Heart right ventricle (tissue), 16 donors: ENCODE measurements around the gene GAS5. TPM values are rescaled to one million over a fixed set of nuclear protein-coding genes. Genes with fewer than 3 reads are reported as not detected.

Experiments
- ATAC-seq, 8 donors: fragments of 200-7000 bp; cut with Tn5 transposase; one replicate each; pipeline ENCODE4 v1.9.1; 2020; ENCODE audit warnings: mild to moderate bottlenecking in 8 of 8, moderate library complexity in 8 of 8, moderate number of reproducible peaks in 1 of 8
- DNase-seq, 2 donors: peaks; one replicate each; pipeline ENCODE4 v3.0.0-alpha.2; 2020
- H3K27ac ChIP-seq, 10 donors: fragments of 200-600 bp; sonication (generic) in 2 of 10; one replicate each; pipeline versions ENCODE4 v1.5.0 to v1.8.0; 2020 to 2022; ENCODE audit warnings: mild to moderate bottlenecking in 3 of 10
- H3K27me3 ChIP-seq, 7 donors: fragments of 200-600 bp; one replicate each; pipeline ENCODE4 v1.8.0; 2021 to 2022; ENCODE audit warnings: mild to moderate bottlenecking in 2 of 7
- H3K36me3 ChIP-seq, 9 donors: fragments of 200-600 bp; sonication (generic) in 1 of 9; one replicate each; pipeline versions ENCODE4 v1.5.0 to v1.8.0; 2020 to 2022; ENCODE audit warnings: mild to moderate bottlenecking in 2 of 9
- H3K4me1 ChIP-seq, 9 donors: fragments of 200-600 bp; sonication (generic) in 1 of 9; one replicate each; pipeline versions ENCODE4 v1.5.0 to v1.8.0; 2020 to 2022; ENCODE audit warnings: mild to moderate bottlenecking in 4 of 9
- H3K4me3 ChIP-seq, 10 donors: fragments of 200-600 bp; sonication (generic) in 2 of 10; one replicate each; pipeline versions ENCODE4 v1.5.0 to v1.8.0; 2020 to 2022; ENCODE audit warnings: mild to moderate bottlenecking in 7 of 10, moderate library complexity in 2 of 10
- H3K9me3 ChIP-seq, 11 donors: fragments of 200-600 bp in 10 of 11; sonication (generic) in 2 of 11; one replicate each; pipeline versions ENCODE4 v1.5.0 to v1.8.0; 2013 to 2022; ENCODE audit warnings: mild to moderate bottlenecking in 2 of 11, control low read depth in 1 of 11, moderate library complexity in 1 of 11
- WGBS, 2 donors: extraction: QIAGEN DNeasy Blood & Tissue Kit; methylation state at CpG; one replicate each; pipeline ENCODE4 v1.1.7; 2013; ENCODE audit warnings: inconsistent platforms in 1 of 2; 5-methylcytosine and 5-hydroxymethylcytosine counted together
- intact Hi-C, 10 donors: fragments of 100-400 bp; cut with DNase I; formaldehyde crosslinking; loops; one replicate each; pipeline versions ENCODE4 v1.11.1 to v1.14.2; 2022
- long read RNA-seq, 3 donors: library from polyadenylated mRNA; unstranded; transcript quantifications; one replicate each; pipeline ENCODE4 v2.0.0, GENCODE V29; 2020 to 2021
- polyA plus RNA-seq, 2 donors: library from polyadenylated mRNA; stranded (reverse); fragments of 200-250 nt; gene quantifications; one replicate each; pipeline ENCODE4 v1.2.3, GENCODE V29; 2013
- total RNA-seq, 10 donors: library from RNA; stranded (reverse); fragmentation: NEBNext Ultra II Directional in 3 of 10; extraction: Animal tissue kit (Norgen Biotek cat#: 25700) in 3 of 10; gene quantifications; one replicate each; pipeline versions ENCODE4 v1.2.1 to v1.2.4, GENCODE V29; 2021 to 2023
- TF ChIP-seq, protein P1 (sequence below), 9 donors: fragments of 200-600 bp; sonication (generic) in 2 of 9; IDR thresholded peaks; one replicate each; pipeline versions ENCODE4 v1.5.0 to v1.8.0; 2021 to 2022; ENCODE audit warnings: antibody characterized with exemption in 9 of 9, mild to moderate bottlenecking in 5 of 9, moderate library complexity in 1 of 9
- donor health status: Arrhythmogenic right ventricular cardiomyopathy.
- donor health status: ischemic (EF 13 %, LVEDD 7.1; RV severe dilation, severe dysfunction).
- donor health status: healthy with polysubstance abuse.
- donor health status: DM: no; HTN: yes; CAD: no.
- donor health status: DM: no; HTN: no; CAD: no.
- donor health status: ischemic (EF 25% LVEDD 6.9; RV normal size, moderate dysfunction).
- donor health status: ischemic (EF 25% LVEDD 5.7; RV mildly dilated, moderate dysfunction).
- donor health status: healthy.
- donor health status: DM: yes; HTN: yes; CAD: no.
- donor health status: Ischemic cardiomyopathy.
- donor health status: ischemic (EF 35%, LVEDD 5.7; RV mildly dilated, moderate dysfunction).
- donor health status: nonischemic (EF 11% LVEDD 7.7; RV severe dilation, severe dysfunction).
- donor health status: DM: yes; HTN: yes; CAD: no.
- donor health status: PGD.
- donor health status: ischemic (EF 29% LVEDD 5.4; RV normal size, mild dysfunction).
- donor health status: nonischemic (EF 23%, LVEDD 6.1; RV moderate dilation, normal function).

GAS5 gene
- total RNA-seq = 10 to 100 TPM; 33.1 to 74.1 (median 42.4) TPM
- polyA plus RNA-seq = 100 to 1,000 TPM; 150 to 151 TPM
- long read RNA-seq, donor 1, transcript GAS5-221 (12 exons, 632 nt) = major isoform, 8 of 13 reads
- long read RNA-seq, donor 1, partial matches to known transcripts = 0 of 13 reads
- long read RNA-seq, donor 1, other reads (novel, unspliced or antisense) = 4 of 13 reads
- long read RNA-seq, donor 2, transcript GAS5-221 (12 exons, 632 nt) = major isoform, 5 of 12 reads
- long read RNA-seq, donor 2, partial matches to known transcripts = 0 of 12 reads
- long read RNA-seq, donor 2, other reads (novel, unspliced or antisense) = 7 of 12 reads
- long read RNA-seq, donor 3, partial matches to known transcripts = 6 of 30 reads
- long read RNA-seq, donor 3, other reads (novel, unspliced or antisense) = 17 of 30 reads

DNA sequence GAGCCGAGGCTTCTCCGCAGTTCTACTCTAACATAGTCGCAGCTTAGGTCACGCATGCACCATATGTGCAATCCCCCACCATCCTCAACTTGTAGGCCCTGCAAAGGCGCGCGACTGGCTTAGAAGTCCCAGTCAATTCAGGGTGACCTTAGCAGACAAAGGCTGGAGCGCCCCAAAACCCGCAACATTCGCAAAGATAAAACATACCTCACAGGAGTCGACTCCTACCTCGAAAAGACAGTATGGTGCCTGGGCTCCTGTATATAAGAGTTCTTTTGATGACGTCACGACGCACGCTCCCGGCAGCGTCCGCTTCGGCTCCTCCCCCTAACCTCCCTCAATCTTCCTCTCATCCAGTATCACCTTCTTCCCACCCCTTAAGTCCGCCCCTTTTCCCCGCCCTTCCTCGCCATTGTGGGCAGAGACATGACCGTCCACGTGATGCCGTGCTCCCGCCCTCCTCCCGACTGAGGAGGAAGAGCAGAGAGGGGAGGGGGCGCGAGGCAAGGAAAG, at the start of gene GAS5:
GAS5 (minus strand) TSS at position 237 of the 513 bp plus-strand sequence.
- no peaks in the 10 kb centered on the region for H3K9me3 ChIP-seq
- H3K4me3 ChIP-seq = peak within 1 kb of the TSS; percentile 61 to 94 (median 87)
- TF ChIP-seq, protein P1, sequence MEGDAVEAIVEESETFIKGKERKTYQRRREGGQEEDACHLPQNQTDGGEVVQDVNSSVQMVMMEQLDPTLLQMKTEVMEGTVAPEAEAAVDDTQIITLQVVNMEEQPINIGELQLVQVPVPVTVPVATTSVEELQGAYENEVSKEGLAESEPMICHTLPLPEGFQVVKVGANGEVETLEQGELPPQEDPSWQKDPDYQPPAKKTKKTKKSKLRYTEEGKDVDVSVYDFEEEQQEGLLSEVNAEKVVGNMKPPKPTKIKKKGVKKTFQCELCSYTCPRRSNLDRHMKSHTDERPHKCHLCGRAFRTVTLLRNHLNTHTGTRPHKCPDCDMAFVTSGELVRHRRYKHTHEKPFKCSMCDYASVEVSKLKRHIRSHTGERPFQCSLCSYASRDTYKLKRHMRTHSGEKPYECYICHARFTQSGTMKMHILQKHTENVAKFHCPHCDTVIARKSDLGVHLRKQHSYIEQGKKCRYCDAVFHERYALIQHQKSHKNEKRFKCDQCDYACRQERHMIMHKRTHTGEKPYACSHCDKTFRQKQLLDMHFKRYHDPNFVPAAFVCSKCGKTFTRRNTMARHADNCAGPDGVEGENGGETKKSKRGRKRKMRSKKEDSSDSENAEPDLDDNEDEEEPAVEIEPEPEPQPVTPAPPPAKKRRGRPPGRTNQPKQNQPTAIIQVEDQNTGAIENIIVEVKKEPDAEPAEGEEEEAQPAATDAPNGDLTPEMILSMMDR (IDR thresholded peaks at IDR 0.05) = no peak
- H3K36me3 ChIP-seq = peaks cover 0 to 66% (median 38%) of the 10 kb centered on the region in 9 donors
- 0 to 1% methylated on average over 29 to 30 of the region's 30 CpGs for WGBS, 2 donors
- ATAC-seq = peak; percentile 95 to 97 (median 96)
- peaks cover 4 to 67% (median 58%) of the 10 kb centered on the region in 9 donors for H3K4me1 ChIP-seq
- intact Hi-C loops = loop anchor here in 4 of 10 donors (2.0 to 10.0 kb wide), 5 partner anchors 41 to 287 kb away; partner anchors contain the start of genes RC3H1 (in 3 of the 4), CENPL (in 1 of the 4), DARS2 (in 1 of the 4) and RABGAP1L (in 1 of the 4)
- H3K27me3 ChIP-seq = no peaks in the 10 kb centered on the region
- peak; percentile 98 to 100 for DNase-seq
- peak within 1 kb of the TSS; percentile 94 to 99 (median 98) for H3K27ac ChIP-seq

DNA sequence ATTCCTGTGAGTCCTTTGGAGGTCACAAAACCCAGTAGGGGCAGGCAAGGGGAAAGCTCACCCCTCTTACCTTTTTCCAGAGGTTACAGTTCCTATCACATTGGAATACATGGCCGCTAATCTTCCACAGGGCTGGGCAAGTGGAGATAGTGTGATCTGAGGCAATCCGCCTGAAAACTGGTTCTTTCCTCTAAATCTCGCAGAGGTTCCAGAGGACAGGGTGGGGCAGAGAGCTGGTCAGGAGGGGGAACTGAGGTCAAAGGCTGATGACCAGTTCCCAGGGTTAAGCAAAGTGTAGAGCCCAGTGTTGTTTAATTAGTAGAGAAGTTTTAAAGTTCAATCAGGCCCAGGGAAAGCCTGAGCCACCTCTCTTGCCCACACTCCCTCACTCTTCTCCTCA, 49.4 kb upstream of the GAS5 start, which contains the start of gene SERPINC1:
SERPINC1 (minus strand) TSS at position 179 of the 400 bp plus-strand sequence; CDS start at position 111, 68 bp downstream.
- H3K27me3 ChIP-seq = no peaks in the 10 kb centered on the region
- TF ChIP-seq, protein P1 (IDR thresholded peaks at IDR 0.05) = no peak
- 85 to 91% methylated on average over 3 of the region's 3 CpGs for WGBS, 2 donors
- ATAC-seq = no peak
- H3K9me3 ChIP-seq = no peaks in the 10 kb centered on the region
- no peak within 1 kb of the TSS for H3K4me3 ChIP-seq
- intact Hi-C loops = no loop called here
- no peak for DNase-seq
- H3K36me3 ChIP-seq = no peaks in the 10 kb centered on the region
- no peaks in the 10 kb centered on the region for H3K4me1 ChIP-seq
- H3K27ac ChIP-seq = no peak within 1 kb of the TSS

DNA sequence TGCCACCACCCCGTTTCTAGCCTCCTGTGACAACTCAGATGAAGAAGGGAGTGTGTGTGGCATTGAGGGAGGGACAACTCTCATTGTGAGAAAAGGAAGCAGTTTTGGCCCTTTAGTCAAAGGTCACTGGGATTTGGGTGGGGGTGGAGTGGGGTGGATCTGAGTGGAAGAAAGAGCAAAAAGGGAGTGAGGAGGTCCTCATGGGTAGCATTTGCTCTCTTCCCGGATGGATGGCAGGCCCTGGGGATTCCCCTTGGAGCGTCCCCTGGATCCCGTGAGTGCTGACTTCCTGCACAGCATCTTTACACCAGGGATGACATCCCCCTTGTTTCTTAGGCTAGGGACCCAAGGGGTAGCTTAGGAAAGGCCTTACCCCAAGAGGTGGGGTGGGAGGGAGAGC, 48.9 kb upstream of the GAS5 start:
- intact Hi-C loops = no loop called here
- no peaks in the 10 kb centered on the region for H3K4me1 ChIP-seq
- TF ChIP-seq, protein P1 (IDR thresholded peaks at IDR 0.05) = no peak
- H3K9me3 ChIP-seq = no peaks in the 10 kb centered on the region
- no peak overlapping the region for H3K4me3 ChIP-seq
- no peaks in the 10 kb centered on the region for H3K27me3 ChIP-seq
- WGBS, 2 donors = 73 to 77% methylated on average over 4 of the region's 4 CpGs
- ATAC-seq (no peak), DNase-seq (no peak)
- no peak overlapping the region for H3K27ac ChIP-seq
- no peaks in the 10 kb centered on the region for H3K36me3 ChIP-seq

DNA sequence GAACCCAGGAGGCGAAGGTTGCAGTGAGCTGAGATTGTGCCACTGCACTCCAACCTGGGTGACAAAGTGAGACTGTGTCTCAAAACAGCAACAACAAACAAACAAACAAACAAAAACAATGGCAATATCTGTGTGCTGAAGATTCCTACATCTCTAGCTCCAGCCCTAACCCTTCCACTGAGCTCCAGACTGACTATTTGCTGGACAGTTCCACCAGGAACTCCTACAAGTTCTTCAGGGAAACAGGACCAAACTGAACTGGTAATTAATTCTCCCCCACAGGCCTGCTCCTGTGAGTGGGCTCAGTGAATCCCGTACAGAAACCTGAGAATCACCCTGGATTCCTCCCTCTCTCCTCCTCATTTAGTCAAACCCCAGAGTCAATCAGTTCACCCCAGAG, 47.8 kb upstream of the GAS5 start:
- no peaks in the 10 kb centered on the region for H3K27me3 ChIP-seq
- 84 to 86% methylated on average over 2 of the region's 2 CpGs for WGBS, 2 donors
- H3K36me3 ChIP-seq = no peaks in the 10 kb centered on the region
- no peak for DNase-seq
- H3K9me3 ChIP-seq = no peaks in the 10 kb centered on the region
- no peak for ATAC-seq
- TF ChIP-seq, protein P1 (IDR thresholded peaks at IDR 0.05) = no peak
- H3K4me3 ChIP-seq = no peak overlapping the region
- no peaks in the 10 kb centered on the region for H3K4me1 ChIP-seq
- intact Hi-C loops = no loop called here
- no peak overlapping the region for H3K27ac ChIP-seq
